GM18499 (cell line): ENCODE measurements around the gene GPR132.
"Not testable (repeated sequence)": the region's sequence is repeated elsewhere in the genome, so short reads cannot be mapped to it uniquely, and the experiment has no call there.

Experiments
- ATAC-seq: cut with Tn5 transposase; IDR thresholded peaks from one replicate; pipeline ENCODE4 v1.9.1; 2021; ENCODE audit warnings: moderate number of reproducible peaks; ENCODE audit not compliant: insufficient read depth, unreplicated experiment

GPR132 gene

GRCh38 chr14:105045710-105046326, 19.4 kb downstream of the GPR132 start:
- ATAC-seq = no peak

DNA sequence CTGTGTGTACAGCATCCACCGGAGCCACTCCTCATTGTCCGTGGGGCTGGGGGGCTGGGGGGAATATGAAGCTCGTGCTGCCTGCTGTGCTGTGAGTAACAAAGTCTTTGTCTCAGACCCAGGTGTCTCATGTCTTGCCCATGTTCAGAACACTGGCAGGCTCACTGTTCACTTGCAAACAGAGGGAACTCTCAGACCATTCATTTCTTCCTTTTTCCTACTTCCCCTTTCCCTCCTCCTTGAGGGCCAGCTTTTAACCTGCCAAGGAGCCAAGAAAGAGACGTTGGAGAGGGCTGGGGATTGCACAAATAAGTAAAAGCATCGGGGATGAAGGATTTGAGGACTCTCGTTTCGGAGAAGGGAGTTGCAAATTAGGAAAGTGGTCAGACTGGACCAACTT, 21.6 kb downstream of the GPR132 start:
- no peak for ATAC-seq

DNA sequence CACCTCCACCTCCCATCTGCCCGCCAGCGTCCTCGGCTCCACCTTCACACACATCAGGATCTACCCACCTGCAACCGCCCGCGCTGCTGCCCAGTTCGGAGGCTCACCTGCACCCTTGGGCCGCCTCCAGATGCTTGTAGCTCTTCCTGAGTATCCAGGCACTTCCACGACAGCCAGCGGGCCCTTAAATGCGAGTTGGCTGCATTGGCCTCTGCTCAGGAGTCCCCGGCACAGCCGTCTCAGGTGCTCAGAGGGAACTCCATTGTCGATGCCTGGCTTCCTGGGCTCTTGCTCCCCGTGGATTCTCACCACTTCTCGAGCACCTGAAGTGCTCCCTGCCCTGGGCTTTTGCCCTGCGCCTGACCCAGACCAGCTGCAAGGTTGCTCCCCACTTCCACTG, 22.4 kb downstream of the GPR132 start:
- no peak for ATAC-seq

- no peak for ATAC-seq
Measured at GRCh38 chr14:105041841-105042765, 23.1 kb downstream of the GPR132 start.

DNA sequence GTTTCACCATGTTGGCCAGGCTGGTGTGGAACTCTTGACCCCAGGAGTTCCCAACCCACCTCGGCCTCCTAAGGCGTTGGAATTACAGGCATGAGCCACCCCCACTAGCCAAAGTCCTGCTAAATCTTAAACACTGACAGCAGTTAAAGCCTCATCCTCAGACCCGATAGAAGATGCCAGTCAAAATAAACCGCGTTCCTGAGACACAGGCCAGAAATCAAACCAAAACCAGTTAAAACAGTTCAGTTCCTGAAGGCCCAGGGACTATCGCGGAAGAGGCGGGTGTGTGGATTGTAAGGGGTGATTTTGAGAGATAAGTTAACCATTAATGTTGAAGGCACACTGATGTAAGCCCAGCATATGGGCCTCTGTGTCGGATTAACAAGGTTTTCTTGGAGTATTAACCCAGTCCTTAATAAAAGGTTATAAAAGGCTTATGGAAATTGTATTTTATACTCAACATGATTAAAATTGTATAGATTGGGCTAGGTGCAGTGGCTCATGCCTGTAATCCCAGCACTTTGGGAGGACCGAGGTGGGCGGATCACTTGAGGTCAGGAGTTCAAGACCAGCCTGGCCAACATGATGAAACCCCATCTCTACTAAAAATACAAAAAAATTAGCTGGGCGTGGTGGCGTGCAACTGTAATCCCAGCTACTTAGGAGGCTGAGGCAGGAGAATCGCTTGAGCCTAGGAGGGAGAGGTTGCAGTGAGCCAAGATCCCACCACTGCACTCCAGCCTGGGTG, 25.6 kb downstream of the GPR132 start:
- no peak for ATAC-seq

GRCh38 chr14:105035616-105036015, 29.6 kb downstream of the GPR132 start:
- ATAC-seq = not testable (repeated sequence)

GRCh38 chr14:105034315-105035039, 30.8 kb downstream of the GPR132 start:
- no peak for ATAC-seq

DNA sequence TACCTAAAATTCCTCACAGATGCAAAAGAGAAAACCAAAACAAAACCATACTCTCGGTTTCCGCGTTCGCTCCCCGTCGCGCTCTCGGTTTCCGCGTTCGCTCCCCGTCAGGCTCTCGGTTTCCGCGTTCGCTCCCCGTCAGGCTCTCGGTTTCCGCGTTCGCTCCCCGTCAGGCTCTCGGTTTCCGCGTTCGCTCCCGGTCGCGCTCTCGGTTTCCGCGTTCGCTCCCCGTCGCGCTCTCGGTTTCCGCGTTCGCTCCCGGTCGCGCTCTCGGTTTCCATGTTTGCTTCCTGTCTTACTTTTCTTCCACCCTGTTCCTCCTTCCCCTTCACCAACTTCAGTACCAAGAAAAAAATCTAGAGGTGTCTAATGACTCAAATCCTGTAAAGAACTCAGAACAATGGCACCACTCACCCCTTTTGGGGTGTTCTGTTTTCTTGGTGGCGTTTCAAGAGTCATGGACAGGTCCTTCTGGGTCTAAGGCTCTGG, 31.8 kb downstream of the GPR132 start:
- not testable (repeated sequence) for ATAC-seq

DNA sequence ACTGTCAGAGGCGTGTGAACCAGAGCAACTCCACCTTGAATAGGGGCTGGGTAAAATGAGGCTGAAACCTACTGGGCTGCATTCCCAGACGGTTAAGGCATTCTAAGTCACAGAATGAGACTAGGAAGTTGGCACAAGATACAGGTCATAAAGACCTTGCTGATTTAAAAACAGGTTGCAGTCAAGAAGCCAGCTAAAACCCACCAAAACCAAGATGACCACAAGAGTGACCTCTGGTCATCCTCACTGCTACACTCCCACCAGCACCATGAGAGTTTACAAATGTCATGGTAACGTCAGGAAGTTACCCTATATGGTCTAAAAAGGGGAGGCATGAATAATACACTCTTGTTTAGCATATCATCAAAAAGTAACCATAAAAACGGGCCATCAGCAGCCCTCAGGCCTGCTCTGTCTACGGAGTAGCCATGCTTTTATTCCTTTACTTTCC, 32.8 kb downstream of the GPR132 start:
- not testable (repeated sequence) for ATAC-seq

DNA sequence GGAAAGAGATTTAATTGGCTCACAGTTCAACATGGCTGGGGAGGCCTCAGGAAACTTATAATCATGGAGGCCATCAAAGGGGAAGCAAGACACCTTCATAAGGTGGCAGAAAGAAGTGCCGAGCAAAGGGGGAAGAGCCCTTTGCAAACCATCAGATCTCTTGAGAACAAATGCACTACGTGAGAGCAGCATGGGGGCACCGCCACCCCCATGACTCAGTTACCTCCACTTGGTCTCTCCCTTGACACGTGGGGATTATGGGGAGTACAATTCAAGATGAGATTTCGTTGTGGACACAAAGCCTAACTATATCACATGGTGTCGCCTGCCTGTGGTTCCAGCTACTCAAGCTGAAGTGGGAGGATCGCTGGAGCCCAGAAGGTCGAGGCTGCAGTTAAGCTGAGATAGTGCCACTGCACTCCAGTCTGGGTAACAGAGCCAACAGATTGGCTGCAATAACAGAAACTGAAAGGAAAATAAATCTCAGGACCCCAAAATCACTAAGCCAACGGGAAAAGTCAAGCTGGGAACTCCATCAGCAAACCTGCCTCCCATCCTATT, 34.3 kb downstream of the GPR132 start:
- ATAC-seq = no peak

GRCh38 chr14:105030194-105030593, 35.0 kb downstream of the GPR132 start:
- ATAC-seq = no peak

DNA sequence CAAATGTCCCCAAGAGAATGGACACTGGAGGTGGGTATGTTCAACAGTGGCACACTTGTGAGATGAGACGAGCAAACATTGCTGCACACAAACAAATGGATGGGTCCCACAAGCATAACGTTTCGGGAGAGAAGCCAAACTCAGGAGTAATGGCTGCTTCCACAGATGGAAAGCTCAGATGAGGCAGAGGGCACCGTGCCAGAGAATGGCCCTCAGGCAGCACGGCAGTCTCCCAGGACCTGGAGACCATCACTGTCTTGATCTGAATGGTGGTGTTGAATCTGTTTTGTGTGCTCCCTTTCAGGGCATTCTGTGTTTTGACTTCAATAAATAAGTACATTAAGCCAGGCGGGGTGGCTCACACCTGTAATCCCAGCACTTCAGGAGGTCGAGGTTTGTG, 35.8 kb downstream of the GPR132 start:
- no peak for ATAC-seq

DNA sequence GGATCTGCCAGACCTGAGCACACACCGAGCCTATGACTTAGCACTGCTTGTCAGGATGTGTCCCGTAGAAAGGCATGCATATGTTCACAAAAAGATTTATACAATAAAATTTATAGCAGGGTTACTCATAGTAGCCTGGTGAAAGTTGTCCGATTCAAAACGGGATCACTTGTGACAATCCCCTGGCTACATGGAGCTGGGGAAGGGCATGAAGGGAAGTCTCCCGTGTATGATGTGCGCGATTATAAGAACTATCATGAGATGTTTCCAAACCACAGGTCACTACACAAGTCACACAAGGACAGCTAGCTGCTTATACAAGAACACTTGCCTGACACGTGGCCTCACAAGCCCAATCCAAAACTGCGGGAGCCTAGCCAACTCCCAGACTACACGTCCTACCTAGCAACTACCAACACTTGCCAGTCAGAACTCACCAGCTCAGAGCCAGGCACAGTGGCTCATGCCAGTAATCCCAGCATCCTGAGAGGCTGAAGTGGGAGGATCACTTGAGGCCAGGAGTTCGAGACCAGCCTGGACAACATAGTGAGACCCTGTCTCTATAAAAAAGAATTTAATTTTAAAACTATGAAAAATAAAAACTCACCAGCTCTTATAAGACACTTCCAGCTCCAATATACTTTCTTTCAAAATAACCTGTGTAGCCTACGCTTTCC, 36.8 kb downstream of the GPR132 start:
- no peak for ATAC-seq

- not testable (repeated sequence) for ATAC-seq
Measured at GRCh38 chr14:105027718-105028117, 37.5 kb downstream of the GPR132 start.

- no peak for ATAC-seq
Measured at GRCh38 chr14:105026802-105027563, 38.2 kb downstream of the GPR132 start.

GRCh38 chr14:105026033-105026785, 39.0 kb downstream of the GPR132 start:
- ATAC-seq = no peak

DNA sequence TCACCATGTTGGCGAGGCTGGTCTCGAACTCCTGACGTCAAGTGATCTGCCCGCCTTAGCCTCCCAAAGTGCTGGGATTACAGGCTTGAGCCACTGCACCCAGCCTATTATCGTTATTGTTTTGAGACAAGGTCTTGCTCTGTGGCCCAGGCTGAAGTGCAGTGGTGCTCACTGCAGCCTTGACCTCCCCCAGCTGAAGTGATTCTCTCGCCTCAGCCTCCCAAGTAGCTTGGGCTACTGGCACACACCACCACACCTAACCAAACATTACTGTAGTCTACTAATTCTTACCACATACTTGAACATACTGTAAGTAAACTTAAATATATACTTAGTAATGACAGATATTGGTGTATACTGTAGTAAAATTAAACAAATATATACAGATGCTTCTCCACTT, 39.8 kb downstream of the GPR132 start:
- ATAC-seq = no peak
